H54 (cell line): ENCODE measurements around the gene IRS1.
A peak's percentile ranks its signal among the peaks of the same experiment; 100 is the strongest.

Experiments used
- DNase-seq: peaks from one replicate; pipeline ENCODE4 v3.0.0; 2011; ENCODE audit warnings: low spot score, mixed read lengths; ENCODE audit not compliant: insufficient read length
- FAIRE-seq: peaks from 3 replicates; lab custom pipeline; 2011; peaks lifted over from hg19 to GRCh38; lab: Jason Lieb, UNC
- POLR2A ChIP-seq: IDR thresholded peaks from 2 replicates; pipeline ENCODE4 v1.6.1; 2011; ENCODE audit warnings: low read depth, mild to moderate bottlenecking, low read length

Gene IRS1

DNA sequence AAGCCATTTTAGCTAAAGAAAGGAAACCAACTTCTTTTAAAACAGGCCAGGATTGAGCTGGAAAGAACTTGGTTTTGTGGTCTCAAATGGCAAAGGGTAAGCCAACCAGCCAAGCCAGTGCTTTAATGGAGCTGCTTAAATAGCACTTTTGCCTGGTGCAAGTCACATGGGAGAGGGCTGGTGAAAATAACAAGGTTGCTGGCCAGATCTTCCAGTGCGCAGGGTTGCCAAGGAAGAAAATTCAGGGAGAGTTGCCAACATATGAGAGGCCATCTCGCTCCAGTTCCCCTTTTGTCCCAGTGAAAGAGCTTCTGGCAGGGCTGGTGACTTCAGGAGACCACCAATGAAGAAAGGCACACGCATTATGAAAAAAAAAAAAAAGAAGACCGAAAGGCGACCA is 57.3 kb downstream of the IRS1 start:
- DNase-seq (no peak), FAIRE-seq (no peak)
- TF ChIP-seq POLR2A, result no peak

DNA sequence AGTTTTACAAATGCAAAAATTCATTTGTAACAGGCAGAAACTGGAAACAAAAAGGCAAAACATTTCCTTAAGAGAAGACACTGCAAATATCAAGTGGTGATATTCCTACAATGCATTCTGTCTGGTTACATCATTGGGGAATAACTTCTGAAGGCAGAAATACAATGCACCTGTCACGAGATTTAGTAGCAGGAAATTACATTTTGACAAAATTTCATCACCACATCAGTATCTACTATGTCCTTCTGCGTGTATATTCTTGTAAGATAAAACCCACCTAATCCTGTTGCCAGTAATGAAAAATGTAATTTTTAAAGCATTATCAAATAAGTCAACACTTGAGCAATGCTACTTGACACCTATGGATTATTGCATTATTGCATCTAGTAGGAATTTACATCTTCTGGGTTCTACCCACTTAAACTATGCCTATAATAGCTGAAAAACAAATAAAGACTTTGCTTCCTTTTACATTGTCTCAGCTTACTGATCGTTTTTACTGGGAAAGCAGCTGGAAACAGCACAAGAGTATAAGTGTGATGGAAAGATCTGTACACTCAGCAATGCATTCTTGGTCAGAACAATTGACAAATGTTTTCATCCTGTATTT is 59.5 kb downstream of the IRS1 start:
- no peak for TF ChIP-seq POLR2A
- DNase-seq (no peak), FAIRE-seq (peak; percentile 66)

DNA sequence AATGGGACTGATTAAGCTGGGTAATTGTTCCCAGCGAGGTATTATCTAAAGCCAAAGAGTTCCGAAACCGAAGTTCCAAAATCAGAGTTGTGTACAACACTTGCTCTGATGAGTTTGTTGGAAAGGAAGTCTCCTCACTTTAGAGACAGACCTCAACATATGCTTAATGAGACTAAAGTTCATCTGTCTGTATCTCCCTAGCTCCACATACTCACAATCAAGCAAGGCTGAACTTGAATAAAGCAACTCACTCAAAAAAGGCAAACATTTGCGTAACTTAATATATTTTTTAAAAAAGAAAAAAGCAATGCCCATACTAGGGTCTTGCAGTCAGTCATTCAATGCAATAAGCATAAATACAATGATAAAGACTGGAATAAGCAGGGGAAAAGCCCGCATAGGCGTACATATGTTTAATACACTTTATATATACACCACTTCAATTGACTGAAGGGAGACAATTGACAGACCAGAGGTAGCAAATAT is 60.0 kb downstream of the IRS1 start:
- TF ChIP-seq POLR2A, result no peak
- DNase-seq, result no peak
- FAIRE-seq, result no peak

DNA sequence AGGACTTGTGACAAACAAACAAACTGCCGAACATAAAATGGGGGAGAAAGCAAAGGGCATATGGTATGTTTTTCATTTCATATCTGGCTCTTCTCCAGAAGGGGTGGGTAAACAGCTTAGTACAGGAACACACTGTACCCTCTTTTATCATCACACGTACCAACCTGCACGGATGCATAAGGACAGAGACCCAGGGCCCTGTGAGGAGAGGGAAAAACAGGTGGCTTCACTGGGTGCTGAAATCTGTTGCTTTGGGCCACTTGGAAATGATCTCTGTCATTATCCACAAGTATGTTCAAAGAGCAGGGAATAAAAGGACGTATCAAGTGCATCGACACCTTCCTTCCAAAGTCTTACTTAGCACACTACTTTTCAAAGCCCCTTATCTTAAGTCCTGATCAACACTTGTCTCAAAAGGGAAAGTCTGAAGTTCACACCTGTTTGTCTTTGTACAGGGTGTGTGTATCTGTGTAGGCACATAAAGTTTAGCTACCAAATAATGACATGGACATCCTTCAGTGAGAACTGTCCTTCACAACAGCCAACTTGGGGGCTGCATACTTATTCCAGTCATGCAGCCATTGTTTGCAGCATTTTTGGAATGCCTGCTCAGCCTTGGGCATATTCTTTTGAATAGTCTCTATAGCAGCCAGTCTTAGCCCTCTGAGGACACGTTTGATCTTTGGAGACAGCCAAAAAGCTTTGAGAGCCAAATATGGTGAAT is 60.6 kb downstream of the IRS1 start:
- no peak for TF ChIP-seq POLR2A
- FAIRE-seq (peak; percentile 71), DNase-seq (no peak)

DNA sequence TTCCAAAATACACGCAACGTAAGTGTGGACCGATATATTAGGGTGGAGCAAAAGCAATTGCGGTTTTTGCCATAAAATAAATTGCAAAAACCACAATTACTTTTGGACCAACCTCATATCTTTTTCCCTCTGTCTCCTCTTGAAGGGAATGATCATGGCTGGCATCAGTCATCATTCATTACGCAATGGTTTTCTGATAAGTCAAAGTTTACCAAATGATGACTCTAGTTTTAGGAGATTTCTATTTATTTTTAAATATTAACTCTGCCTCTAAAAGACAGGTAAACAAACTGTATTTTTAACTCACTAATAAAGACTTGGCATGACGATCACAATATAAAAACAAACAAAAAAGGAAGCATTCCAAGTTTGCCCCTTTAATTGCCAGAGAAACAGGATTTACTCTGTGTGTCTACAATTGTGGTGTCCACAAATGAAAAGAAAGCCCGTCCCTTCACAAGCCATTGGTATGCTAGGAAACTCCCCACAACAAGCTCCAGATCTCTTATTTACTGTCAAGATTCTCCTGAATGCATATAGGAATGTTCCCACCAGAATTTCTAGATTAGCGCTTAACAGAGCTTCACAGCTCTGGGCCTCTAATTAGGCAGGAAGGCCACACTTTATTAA is 61.3 kb downstream of the IRS1 start:
- FAIRE-seq (no peak), DNase-seq (no peak)

DNA sequence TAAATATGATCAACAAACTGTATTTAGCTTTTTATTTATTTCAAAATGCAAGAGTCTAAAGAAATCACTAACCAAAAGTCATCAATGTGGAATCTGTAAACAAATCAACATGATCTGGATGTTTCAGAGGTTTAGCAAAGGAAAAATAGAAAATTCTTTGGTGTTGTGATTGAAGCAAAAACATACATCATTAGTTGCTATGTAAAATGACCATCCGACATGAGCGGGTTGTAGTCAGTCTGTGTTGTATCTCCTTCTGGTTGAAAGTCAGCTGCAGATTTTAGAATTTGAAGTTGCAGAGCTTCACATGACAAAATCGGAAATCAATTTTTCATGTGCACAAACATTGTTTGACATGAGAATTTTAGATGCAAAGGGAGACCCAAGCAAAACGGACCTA is 63.2 kb downstream of the IRS1 start:
- no peak for FAIRE-seq
- TF ChIP-seq POLR2A, result no peak
- DNase-seq, result no peak

More for the DNA sequence above, 61.3 kb downstream of the IRS1 start:
- TF ChIP-seq POLR2A, result no peak

DNA sequence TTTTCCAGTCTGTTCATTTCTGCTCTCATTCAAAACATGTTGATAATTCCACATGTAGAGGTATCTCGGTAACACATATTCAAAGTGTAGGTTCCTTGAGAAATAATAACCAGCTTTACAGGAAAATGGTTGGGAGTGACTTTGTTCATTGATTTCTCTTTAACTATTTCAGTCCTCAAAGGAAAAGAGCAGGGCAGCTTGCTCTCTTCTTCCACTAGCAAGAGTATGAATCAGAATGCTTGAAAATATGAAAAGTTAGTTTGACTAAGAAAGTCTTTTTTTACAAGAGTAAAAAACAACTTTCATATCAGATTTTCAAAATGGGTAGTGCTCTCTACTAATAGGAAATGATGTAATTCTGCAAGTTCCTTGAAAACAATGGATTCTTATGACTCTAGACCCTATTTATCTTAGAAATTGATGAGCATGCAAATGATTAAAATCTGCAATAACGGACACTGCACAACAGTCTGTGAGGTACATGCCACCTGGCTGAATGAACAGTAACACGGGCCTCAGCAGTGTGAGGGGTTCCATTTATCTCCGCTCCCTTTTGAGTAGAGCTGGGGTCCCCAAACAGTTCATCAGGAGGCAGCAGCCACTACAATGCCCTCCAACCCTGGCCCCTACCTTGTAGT is 65.6 kb downstream of the IRS1 start:
- no peak for FAIRE-seq
- DNase-seq, result no peak
- no peak for TF ChIP-seq POLR2A

DNA sequence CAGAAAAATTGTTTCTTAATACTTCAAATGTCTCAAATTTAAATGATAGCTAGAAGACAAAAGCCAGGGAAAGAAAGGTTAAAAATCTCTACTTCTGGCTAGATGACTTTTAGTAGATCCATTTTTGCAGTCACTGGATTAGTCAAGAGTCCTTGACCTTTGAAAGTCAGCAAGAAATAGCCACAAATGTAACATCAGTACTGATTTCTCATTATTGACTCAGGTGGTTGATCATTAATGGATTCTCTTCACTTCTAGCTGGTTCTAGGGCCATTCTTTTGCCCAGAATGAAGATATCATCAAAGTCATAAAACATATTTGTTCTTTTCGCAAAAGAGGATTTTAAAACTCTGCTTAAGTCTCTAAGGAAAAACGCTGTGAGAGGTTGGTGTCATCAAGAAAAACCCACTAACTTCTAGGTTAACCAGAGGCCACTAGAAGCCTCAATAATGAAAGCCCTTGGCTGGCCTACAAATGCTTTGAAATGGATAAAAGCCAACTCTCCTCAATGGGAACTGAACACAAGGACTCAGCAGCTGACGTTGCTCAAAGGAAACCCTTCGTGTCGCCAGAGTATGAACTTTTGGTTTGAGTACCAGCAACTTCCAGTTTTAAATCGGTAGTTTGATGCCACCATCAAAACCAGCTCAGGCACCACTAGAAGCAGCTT is 66.3 kb downstream of the IRS1 start:
- no peak for FAIRE-seq
- no peak for TF ChIP-seq POLR2A
- DNase-seq, result no peak

DNA sequence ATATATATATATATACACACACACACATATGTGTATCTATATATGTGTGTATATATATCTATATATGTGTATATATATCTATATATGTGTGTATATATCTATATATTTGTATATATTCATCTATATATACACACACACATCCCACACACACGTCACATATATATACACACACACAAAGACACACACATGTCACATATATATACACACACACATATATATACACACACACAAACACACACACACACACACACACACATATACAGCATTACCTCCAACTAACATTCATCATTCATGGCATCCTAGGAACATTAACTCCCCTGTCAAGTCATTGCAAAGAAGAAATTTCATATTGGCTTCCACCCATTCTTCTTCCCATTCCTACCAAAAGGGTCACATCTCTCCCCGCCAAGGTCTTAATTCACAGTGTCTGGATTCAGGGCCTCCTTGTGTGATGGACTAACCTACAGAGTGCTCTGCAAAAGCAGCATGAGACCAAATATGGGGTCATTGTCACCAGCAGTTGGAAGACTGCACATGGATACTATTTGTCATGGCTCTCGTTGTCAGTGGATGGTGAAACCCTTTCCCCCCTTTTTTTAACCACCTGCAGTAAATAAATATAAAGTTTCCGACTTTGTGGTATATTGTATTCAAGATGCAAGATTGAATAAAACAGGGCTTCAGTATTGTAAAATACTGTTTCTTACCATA is 67.0 kb downstream of the IRS1 start:
- FAIRE-seq (no peak), DNase-seq (no peak)
- no peak for TF ChIP-seq POLR2A

DNA sequence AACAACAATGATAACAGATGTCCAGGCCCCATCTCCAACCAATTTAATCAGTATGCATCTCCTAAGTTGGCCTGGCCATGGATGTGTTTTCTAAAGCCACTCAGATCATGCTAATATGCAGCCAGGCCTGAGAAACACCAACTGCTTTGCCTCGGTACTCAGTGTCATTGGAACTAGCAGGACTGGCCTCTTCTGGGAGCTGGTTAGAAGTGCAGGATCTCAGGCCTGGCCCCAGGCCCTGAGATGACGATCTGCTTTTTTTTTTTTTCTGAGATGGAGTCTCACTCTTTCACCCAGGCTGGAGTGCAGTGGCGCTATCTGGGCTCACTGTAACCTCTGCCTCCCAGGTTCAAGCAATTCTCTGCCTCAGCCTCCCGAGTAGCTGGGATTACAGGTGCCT is 69.1 kb downstream of the IRS1 start:
- FAIRE-seq (no peak), DNase-seq (no peak)
- TF ChIP-seq POLR2A, result no peak

DNA sequence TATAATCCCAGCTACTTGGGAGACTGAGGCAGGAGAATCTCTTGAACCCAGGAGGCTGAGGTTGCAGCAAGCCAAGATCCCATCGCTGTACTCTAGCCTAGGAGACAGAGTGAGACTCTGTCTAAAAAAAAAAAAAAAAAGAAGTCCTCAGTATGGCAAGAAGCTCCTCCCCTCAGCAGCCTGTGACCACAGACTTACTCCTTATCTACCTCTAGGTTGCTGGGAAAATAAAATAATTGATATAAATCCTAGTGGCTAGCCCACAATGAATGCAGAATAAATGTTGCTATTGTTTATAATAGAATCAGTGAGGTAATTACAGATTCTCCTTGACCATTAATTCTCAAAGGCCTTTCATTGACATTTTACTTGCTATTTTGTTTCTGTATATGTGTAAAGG is 70.6 kb downstream of the IRS1 start:
- TF ChIP-seq POLR2A, result no peak
- DNase-seq (no peak), FAIRE-seq (no peak)

DNA sequence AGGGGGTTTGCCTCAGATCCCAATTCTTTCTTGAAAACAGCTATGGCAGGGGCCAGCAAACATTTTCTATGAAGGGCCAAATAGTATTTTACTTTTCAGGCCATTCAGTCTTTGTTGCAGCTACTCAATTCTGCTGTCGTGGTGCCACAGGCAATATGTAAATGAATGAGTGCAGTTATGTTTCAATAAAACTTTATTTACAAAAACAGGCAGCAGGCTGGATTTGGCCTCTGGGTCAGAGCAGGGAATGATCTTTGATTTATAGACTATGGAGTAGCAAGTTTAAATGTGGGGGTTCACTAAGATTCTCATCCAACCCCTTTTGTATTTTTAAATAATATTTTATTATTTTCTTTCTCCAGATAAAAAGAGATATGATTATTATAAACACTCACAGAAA is 72.4 kb downstream of the IRS1 start:
- no peak for TF ChIP-seq POLR2A
- DNase-seq (no peak), FAIRE-seq (no peak)

DNA sequence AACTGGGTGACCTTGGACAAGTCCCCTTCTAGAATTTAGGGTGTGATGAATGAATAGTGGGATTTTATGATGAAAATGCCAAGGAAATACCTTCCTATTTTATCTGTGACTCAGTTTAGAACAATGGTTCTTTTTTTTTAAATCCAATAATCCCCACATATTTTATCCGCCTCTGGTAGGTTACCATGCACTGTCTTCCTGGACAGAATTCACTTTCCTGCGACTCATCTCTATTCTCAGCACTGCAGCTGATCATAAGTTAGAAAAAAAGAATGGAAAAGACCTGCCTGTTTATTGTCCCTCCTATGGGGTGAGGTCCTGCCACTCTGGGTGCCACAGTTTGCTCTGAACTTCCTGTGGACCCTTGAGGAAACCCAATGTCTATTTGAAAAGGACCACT is 73.1 kb downstream of the IRS1 start:
- TF ChIP-seq POLR2A, result no peak
- DNase-seq (no peak), FAIRE-seq (no peak)
